ENCODE results near the gene B4GALT3.

The B4GALT3 gene

GRCh38 chr1:161163793-161164192 is 13.5 kb downstream of the B4GALT3 start:
- in situ Hi-C loops (cut with HindIII; ENCODE audit: low sequenced_read_pairs) = no loop called here

GRCh38 chr1:161162806-161163205 is 14.5 kb downstream of the B4GALT3 start:
- TF ChIP-seq CTCF (IDR thresholded peaks at IDR 0.05; ENCODE audit: low read depth, low read length, missing control alignments) = no peak
- H3K4me3 ChIP-seq (ENCODE audit: low read depth, low read length) = no peak overlapping the region
- in situ Hi-C loops (cut with HindIII; ENCODE audit: low sequenced_read_pairs) = no loop called here
- no peak for DNase-seq (ENCODE audit: low read depth)

More at GRCh38 chr1:161163793-161164192, 13.5 kb downstream of the B4GALT3 start:
- H3K4me3 ChIP-seq (ENCODE audit: low read depth, low read length) = no peak overlapping the region
- DNase-seq (ENCODE audit: low read depth) = no peak
- no peak for TF ChIP-seq CTCF (IDR thresholded peaks at IDR 0.05; ENCODE audit: low read depth, low read length, missing control alignments)

GRCh38 chr1:161162052-161162451 is 15.3 kb downstream of the B4GALT3 start:
- no peak for DNase-seq (ENCODE audit: low read depth)
- no peak for TF ChIP-seq CTCF (IDR thresholded peaks at IDR 0.05; ENCODE audit: low read depth, low read length, missing control alignments)
- in situ Hi-C loops (cut with HindIII; ENCODE audit: low sequenced_read_pairs) = no loop called here
- H3K4me3 ChIP-seq (ENCODE audit: low read depth, low read length) = no peak overlapping the region

- in situ Hi-C loops (cut with HindIII; ENCODE audit: low sequenced_read_pairs) = no loop called here
- DNase-seq (ENCODE audit: low read depth) = no peak
- TF ChIP-seq CTCF (IDR thresholded peaks at IDR 0.05; ENCODE audit: low read depth, low read length, missing control alignments) = no peak
- H3K4me3 ChIP-seq (ENCODE audit: low read depth, low read length) = no peak overlapping the region
These were observed 15.7 kb downstream of the B4GALT3 start for GRCh38 chr1:161161652-161162051.

GRCh38 chr1:161160671-161161145 is 16.6 kb downstream of the B4GALT3 start:
- in situ Hi-C loops (cut with HindIII; ENCODE audit: low sequenced_read_pairs) = no loop called here
- no peak for TF ChIP-seq CTCF (IDR thresholded peaks at IDR 0.05; ENCODE audit: low read depth, low read length, missing control alignments)
- DNase-seq (ENCODE audit: low read depth) = no peak
- H3K4me3 ChIP-seq (ENCODE audit: low read depth, low read length) = no peak overlapping the region

GRCh38 chr1:161159913-161160243 is 17.4 kb downstream of the B4GALT3 start:
- DNase-seq (ENCODE audit: low read depth) = no peak
- in situ Hi-C loops (cut with HindIII; ENCODE audit: low sequenced_read_pairs) = no loop called here
- peak overlapping the region; percentile 95 for H3K4me3 ChIP-seq (ENCODE audit: low read depth, low read length)
- no peak for TF ChIP-seq CTCF (IDR thresholded peaks at IDR 0.05; ENCODE audit: low read depth, low read length, missing control alignments)

All from astrocyte of the cerebellum (primary cell).